ENCODE results near the gene RNASEH2B. TPM values are rescaled to one million over a fixed set of nuclear protein-coding genes. Genes with fewer than 3 reads are reported as not detected.

RNASEH2B gene
- total RNA-seq, 1 donor from 2014 or later = 46.5 TPM

GRCh38 chr13:50919277-50919676 lies 9.7 kb downstream of the RNASEH2B start:
- H3K36me3 ChIP-seq = no peaks in the 10 kb centered on the region

GRCh38 chr13:50921706-50922105 lies 12.1 kb downstream of the RNASEH2B start:
- DNase-seq = no peak
- no peak for TF ChIP-seq CTCF (IDR thresholded peaks at IDR 0.05)
- Histone ChIP-seq H3K4me3 (no peak overlapping the region), H3K9me3 (peaks cover 19% of the 10 kb centered on the region), H3K4me1 (peaks cover 10% of the 10 kb centered on the region), H3K27ac (no peak overlapping the region), H3K27me3 (no peaks in the 10 kb centered on the region), H3K36me3 (no peaks in the 10 kb centered on the region)
- intact Hi-C loops (cut with DNase I) = no loop called here
- peak; percentile 32 for ATAC-seq

More at GRCh38 chr13:50919277-50919676, 9.7 kb downstream of the RNASEH2B start:
- H3K27me3 ChIP-seq = no peaks in the 10 kb centered on the region
- intact Hi-C loops (cut with DNase I) = no loop called here
- peaks cover 32% of the 10 kb centered on the region for H3K4me1 ChIP-seq
- no peak overlapping the region for H3K27ac ChIP-seq
- peaks cover 13% of the 10 kb centered on the region for H3K9me3 ChIP-seq
- TF ChIP-seq CTCF (IDR thresholded peaks at IDR 0.05) = no peak
- DNase-seq (no peak), ATAC-seq (no peak)
- H3K4me3 ChIP-seq = no peak overlapping the region

- Histone ChIP-seq H3K4me3 (no peak overlapping the region), H3K27ac (no peak overlapping the region), H3K36me3 (no peaks in the 10 kb centered on the region), H3K9me3 (peaks cover 19% of the 10 kb centered on the region), H3K4me1 (peaks cover under 1% of the 10 kb centered on the region), H3K27me3 (no peaks in the 10 kb centered on the region)
- DNase-seq (no peak), ATAC-seq (no peak)
- intact Hi-C loops (cut with DNase I) = no loop called here
- TF ChIP-seq CTCF (IDR thresholded peaks at IDR 0.05) = no peak
Observed at GRCh38 chr13:50923272-50923671, 13.7 kb downstream of the RNASEH2B start.

GRCh38 chr13:50924025-50924424 lies 14.4 kb downstream of the RNASEH2B start:
- no peak for TF ChIP-seq CTCF (IDR thresholded peaks at IDR 0.05)

GRCh38 chr13:50927701-50928100 lies 18.1 kb downstream of the RNASEH2B start:
- intact Hi-C loops (cut with DNase I) = no loop called here
- no peak for ATAC-seq

More at GRCh38 chr13:50924025-50924424, 14.4 kb downstream of the RNASEH2B start:
- H3K27ac ChIP-seq = no peak overlapping the region
- H3K4me1 ChIP-seq = peaks cover 4% of the 10 kb centered on the region
- H3K27me3 ChIP-seq = no peaks in the 10 kb centered on the region
- intact Hi-C loops (cut with DNase I) = no loop called here
- no peak for ATAC-seq
- no peak for DNase-seq
- H3K9me3 ChIP-seq = peaks cover 19% of the 10 kb centered on the region
- no peaks in the 10 kb centered on the region for H3K36me3 ChIP-seq
- H3K4me3 ChIP-seq = no peak overlapping the region

More at GRCh38 chr13:50927701-50928100, 18.1 kb downstream of the RNASEH2B start:
- Histone ChIP-seq H3K27me3 (no peaks in the 10 kb centered on the region), H3K27ac (no peak overlapping the region), H3K9me3 (peaks cover 19% of the 10 kb centered on the region), H3K4me1 (peaks cover 4% of the 10 kb centered on the region), H3K4me3 (no peak overlapping the region), H3K36me3 (peaks cover 15% of the 10 kb centered on the region)
- no peak for TF ChIP-seq CTCF (IDR thresholded peaks at IDR 0.05)
- DNase-seq = no peak

Measured in upper lobe of right lung (tissue), 1 donor.